ENCODE results near the gene DCAF5.

The DCAF5 gene

GRCh38 chr14:69014829-69015259, 138.1 kb downstream of the DCAF5 start:
- H3K4me1 Mint-ChIP-seq (ENCODE audit: low read depth), result peaks cover 2% of the 10 kb centered on the region
- H3K27me3 Mint-ChIP-seq (ENCODE audit: low read depth), result peaks cover 5% of the 10 kb centered on the region
- no peaks in the 10 kb centered on the region for H3K9me3 Mint-ChIP-seq
- H3K4me3 Mint-ChIP-seq, result no peak overlapping the region
- DNase-seq (ENCODE audit: low spot score), result no peak
- H3K36me3 Mint-ChIP-seq (ENCODE audit: low read depth), result no peaks in the 10 kb centered on the region
- no peak overlapping the region for H3K27ac Mint-ChIP-seq

DNA sequence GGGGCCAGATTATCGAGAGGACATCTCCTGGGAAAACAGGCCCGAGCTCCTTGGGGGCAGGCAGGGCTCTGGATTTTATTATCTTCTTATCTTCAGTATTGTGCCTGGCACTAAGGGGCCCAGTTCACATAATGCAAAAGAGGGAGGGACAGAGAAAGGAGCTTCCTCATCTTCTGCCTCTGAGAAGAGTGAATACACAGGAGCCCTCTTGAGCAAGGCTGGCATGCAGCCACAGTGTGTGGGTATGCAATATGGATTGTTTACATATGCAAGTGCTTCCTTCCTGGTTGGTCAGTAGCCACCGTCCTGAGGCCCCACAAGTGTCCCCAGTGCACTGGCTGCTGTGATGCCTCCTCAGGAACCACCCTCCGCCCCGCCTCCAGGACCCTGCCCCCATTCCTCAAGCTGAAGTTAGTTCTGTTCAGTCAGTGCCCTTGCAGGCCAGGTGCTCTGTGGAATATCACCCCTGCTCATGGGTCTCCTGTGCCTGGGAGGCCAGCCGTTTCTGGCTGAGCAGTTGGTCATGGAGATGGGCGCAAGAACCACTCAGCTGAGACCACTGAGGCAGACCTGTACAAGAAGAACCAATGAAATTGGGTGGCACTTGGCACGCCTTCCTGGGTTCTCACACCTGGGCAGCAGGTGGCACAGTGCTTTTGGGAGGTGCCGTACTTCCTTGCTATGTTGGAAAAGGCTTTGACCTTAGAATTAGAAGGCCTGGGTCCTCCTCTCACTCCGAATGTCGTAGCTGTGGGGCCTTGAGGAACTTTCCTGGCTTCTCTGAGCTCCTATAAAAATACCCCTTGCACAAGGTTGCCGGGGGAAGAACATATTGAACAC, 138.8 kb downstream of the DCAF5 start:
- H3K9me3 Mint-ChIP-seq, result no peaks in the 10 kb centered on the region
- no peaks in the 10 kb centered on the region for H3K36me3 Mint-ChIP-seq (ENCODE audit: low read depth)
- no peak overlapping the region for H3K4me3 Mint-ChIP-seq
- peaks cover 4% of the 10 kb centered on the region for H3K27me3 Mint-ChIP-seq (ENCODE audit: low read depth)
- peaks cover 2% of the 10 kb centered on the region for H3K4me1 Mint-ChIP-seq (ENCODE audit: low read depth)
- no peak for DNase-seq (ENCODE audit: low spot score)
- no peak overlapping the region for H3K27ac Mint-ChIP-seq

GRCh38 chr14:69012256-69012953, 140.5 kb downstream of the DCAF5 start:
- H3K9me3 Mint-ChIP-seq, result no peaks in the 10 kb centered on the region
- H3K4me1 Mint-ChIP-seq (ENCODE audit: low read depth), result peaks cover 2% of the 10 kb centered on the region
- no peaks in the 10 kb centered on the region for H3K36me3 Mint-ChIP-seq (ENCODE audit: low read depth)
- H3K27me3 Mint-ChIP-seq (ENCODE audit: low read depth), result no peaks in the 10 kb centered on the region
- no peak overlapping the region for H3K4me3 Mint-ChIP-seq
- DNase-seq (ENCODE audit: low spot score), result no peak
- no peak overlapping the region for H3K27ac Mint-ChIP-seq

DNA sequence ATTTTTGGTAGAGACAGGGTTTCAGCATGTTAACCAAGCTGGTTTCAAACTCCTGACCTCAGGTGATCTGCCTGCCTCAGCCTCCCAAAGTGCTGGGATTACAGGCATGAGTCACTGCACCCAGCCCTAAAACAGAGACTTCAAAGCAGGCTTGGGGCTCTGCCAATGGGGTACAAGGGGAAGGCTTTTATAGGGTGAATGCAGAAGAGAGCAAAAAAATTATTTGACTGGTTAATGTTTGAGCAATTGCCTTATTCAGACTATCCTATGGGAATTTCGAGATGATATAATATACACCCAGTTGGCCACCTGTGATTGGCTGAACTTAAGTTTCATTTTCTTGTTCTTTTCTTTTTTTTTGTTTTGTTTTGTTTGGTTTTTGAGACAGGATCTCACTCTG, 142.3 kb downstream of the DCAF5 start:
- Mint-ChIP-seq H3K9me3 (no peaks in the 10 kb centered on the region), H3K4me1 (ENCODE audit: low read depth) (peaks cover 2% of the 10 kb centered on the region), H3K27ac (no peak overlapping the region), H3K4me3 (no peak overlapping the region), H3K36me3 (ENCODE audit: low read depth) (no peaks in the 10 kb centered on the region), H3K27me3 (ENCODE audit: low read depth) (no peaks in the 10 kb centered on the region)
- no peak for DNase-seq (ENCODE audit: low spot score)

- Mint-ChIP-seq H3K9me3 (no peaks in the 10 kb centered on the region), H3K4me3 (no peak overlapping the region), H3K36me3 (ENCODE audit: low read depth) (no peaks in the 10 kb centered on the region), H3K27me3 (ENCODE audit: low read depth) (no peaks in the 10 kb centered on the region), H3K4me1 (ENCODE audit: low read depth) (peaks cover 3% of the 10 kb centered on the region), H3K27ac (no peak overlapping the region)
- no peak for DNase-seq (ENCODE audit: low spot score)
Measured at GRCh38 chr14:69008421-69008884, 144.5 kb downstream of the DCAF5 start.

- Mint-ChIP-seq H3K9me3 (no peaks in the 10 kb centered on the region), H3K4me3 (no peak overlapping the region), H3K27me3 (ENCODE audit: low read depth) (no peaks in the 10 kb centered on the region), H3K36me3 (ENCODE audit: low read depth) (no peaks in the 10 kb centered on the region), H3K27ac (no peak overlapping the region), H3K4me1 (ENCODE audit: low read depth) (peaks cover 5% of the 10 kb centered on the region)
- DNase-seq (ENCODE audit: low spot score), result no peak
Measured at GRCh38 chr14:69006346-69006745, 146.6 kb downstream of the DCAF5 start.

DNA sequence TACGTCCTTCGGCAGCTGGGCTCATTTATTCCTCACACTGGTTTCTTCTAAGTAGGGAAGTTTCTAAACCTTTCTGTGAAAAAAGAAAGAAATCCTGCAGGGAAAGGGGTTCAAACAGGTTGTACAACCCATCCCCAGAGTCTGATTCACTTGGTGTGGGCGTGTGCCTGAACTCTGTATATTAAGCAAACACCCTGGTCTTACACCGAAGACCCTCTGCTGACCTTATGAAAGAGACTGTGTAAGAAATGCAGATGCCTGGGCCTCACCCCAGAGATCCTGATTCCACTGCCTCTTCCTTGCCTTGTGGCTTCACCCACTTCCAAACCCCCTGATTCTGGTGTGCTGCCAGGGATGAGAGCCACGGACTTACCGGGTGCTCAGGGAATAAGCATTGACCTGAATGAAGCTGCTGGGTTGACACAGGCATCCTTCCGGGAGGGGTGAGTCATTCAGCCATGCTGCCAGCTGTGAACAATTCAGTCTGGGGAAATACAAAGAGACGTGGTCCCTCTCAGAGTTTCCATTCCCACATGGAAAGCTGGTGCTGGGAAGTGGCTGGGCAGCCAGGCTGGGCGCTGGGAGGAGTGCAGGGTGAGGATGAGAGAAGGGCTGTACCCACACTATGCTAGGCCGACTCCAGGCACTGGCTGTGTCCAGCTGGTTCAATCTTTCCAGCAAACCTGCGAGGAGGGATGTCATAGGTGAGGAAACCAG, 147.3 kb downstream of the DCAF5 start:
- H3K4me3 Mint-ChIP-seq, result no peak overlapping the region
- no peak overlapping the region for H3K27ac Mint-ChIP-seq
- H3K9me3 Mint-ChIP-seq, result no peaks in the 10 kb centered on the region
- DNase-seq (ENCODE audit: low spot score), result no peak
- no peaks in the 10 kb centered on the region for H3K36me3 Mint-ChIP-seq (ENCODE audit: low read depth)
- peaks cover 5% of the 10 kb centered on the region for H3K4me1 Mint-ChIP-seq (ENCODE audit: low read depth)
- no peaks in the 10 kb centered on the region for H3K27me3 Mint-ChIP-seq (ENCODE audit: low read depth)

DNA sequence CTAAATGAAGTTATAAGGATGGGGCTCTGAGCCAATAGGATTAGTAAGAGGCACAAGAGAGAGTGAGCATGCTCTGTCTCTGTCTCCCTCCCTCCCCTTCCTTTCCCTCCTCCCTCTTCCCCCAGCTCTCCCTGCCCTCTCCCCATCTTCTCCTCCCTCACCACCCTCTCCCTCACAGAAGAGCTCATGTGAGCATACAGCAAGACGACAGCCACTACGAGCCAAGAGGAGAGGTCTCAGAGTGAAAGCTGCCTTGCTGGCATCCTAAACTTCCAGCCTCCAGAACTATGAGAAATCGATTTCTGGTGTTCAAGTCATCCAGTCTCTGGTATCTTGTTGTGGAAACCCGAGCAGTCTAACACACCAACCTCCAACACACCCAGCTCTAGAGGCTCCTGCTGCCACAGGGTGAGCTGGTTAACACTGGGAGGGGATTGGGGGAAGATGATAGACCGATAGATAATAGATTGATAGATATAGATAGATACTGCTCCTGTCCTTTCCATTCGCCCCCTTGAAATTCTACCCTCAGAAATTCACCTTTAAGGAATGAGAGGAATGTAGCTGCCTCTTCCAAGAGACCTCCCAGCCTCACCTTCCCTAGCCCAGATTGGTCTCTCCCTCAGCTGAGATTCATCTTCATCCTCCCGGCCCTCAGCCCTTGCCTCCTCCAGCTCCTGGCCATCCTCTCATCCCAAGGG, 148.0 kb downstream of the DCAF5 start:
- Mint-ChIP-seq H3K4me1 (ENCODE audit: low read depth) (peaks cover 3% of the 10 kb centered on the region), H3K27ac (no peak overlapping the region), H3K4me3 (no peak overlapping the region), H3K9me3 (no peaks in the 10 kb centered on the region), H3K27me3 (ENCODE audit: low read depth) (no peaks in the 10 kb centered on the region), H3K36me3 (ENCODE audit: low read depth) (no peaks in the 10 kb centered on the region)
- no peak for DNase-seq (ENCODE audit: low spot score)

DNA sequence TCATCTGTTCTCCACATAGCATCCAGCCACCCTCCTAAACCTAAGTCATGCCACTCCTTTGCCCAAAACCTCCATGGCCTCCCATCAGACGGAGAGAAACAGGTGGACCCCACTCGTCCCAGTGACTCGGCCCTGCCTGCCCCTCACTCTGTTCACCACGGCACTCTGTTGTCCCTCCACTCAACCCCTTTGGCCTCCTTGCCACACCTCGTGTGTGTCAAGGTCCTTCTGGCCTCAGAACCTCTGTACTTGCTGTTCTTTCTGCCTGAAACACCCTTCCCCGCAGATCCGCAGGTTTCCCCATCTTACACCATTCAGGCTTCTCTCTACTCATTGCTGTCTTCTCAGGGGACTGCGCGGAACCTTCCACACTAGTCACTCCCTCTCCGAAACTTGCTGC, 149.3 kb downstream of the DCAF5 start:
- no peaks in the 10 kb centered on the region for H3K9me3 Mint-ChIP-seq
- H3K27ac Mint-ChIP-seq, result no peak overlapping the region
- DNase-seq (ENCODE audit: low spot score), result no peak
- H3K4me1 Mint-ChIP-seq (ENCODE audit: low read depth), result peaks cover 3% of the 10 kb centered on the region
- peaks cover 3% of the 10 kb centered on the region for H3K27me3 Mint-ChIP-seq (ENCODE audit: low read depth)
- H3K36me3 Mint-ChIP-seq (ENCODE audit: low read depth), result no peaks in the 10 kb centered on the region
- H3K4me3 Mint-ChIP-seq, result no peak overlapping the region

GRCh38 chr14:69002069-69002468, 150.8 kb downstream of the DCAF5 start:
- no peaks in the 10 kb centered on the region for H3K36me3 Mint-ChIP-seq (ENCODE audit: low read depth)
- no peaks in the 10 kb centered on the region for H3K9me3 Mint-ChIP-seq
- H3K27ac Mint-ChIP-seq, result no peak overlapping the region
- no peak overlapping the region for H3K4me3 Mint-ChIP-seq
- no peak for DNase-seq (ENCODE audit: low spot score)
- peaks cover 3% of the 10 kb centered on the region for H3K4me1 Mint-ChIP-seq (ENCODE audit: low read depth)
- peaks cover 3% of the 10 kb centered on the region for H3K27me3 Mint-ChIP-seq (ENCODE audit: low read depth)

DNA sequence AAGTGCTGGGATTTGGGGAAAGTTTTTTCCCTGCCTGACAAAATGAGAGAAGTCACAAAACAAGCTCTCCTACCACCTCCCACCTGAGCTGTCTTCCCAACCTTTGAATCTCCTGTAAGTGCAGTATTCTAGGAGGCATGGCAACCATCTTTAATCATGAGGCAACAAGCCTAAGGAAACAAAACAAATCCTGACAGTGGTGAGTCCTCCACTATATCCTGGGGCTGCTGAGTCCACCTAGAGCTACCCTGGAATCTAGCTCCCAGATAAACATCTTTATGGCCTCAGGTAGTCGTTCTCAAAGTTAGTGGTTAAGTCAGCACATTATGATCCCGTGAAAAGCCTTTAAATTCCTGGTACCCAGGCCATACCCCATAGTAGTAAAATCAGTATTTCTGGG, 151.5 kb downstream of the DCAF5 start:
- DNase-seq (ENCODE audit: low spot score), result no peak
- Mint-ChIP-seq H3K4me3 (no peak overlapping the region), H3K9me3 (no peaks in the 10 kb centered on the region), H3K27ac (no peak overlapping the region), H3K27me3 (ENCODE audit: low read depth) (peaks cover 3% of the 10 kb centered on the region), H3K4me1 (ENCODE audit: low read depth) (peaks cover 3% of the 10 kb centered on the region), H3K36me3 (ENCODE audit: low read depth) (no peaks in the 10 kb centered on the region)
